H1 (cell line): ENCODE data around the gene TP53RK. TPM values are rescaled to one million over a fixed set of nuclear protein-coding genes. Genes with fewer than 3 reads are reported as not detected.

Source experiments
- GABPA ChIP-seq: IDR thresholded peaks from 2 replicates; pipeline ENCODE4 v1.6.1; 2011; ENCODE audit warnings: mild to moderate bottlenecking, low read length, moderate library complexity, borderline replicate concordance; ENCODE audit not compliant: insufficient read depth
- RBBP5 ChIP-seq: IDR thresholded peaks from 2 replicates; pipeline ENCODE4 v1.7.1; 2012; ENCODE audit warnings: low read depth, mild to moderate bottlenecking, inconsistent platforms, low read length, moderate library complexity, borderline replicate concordance
- SIN3A ChIP-seq, 2 experiments: IDR thresholded peaks in 1 of 2; conservative IDR thresholded peaks in 1 of 2; 2 replicates each; pipeline ENCODE4 v1.6.1; 2011 to 2012; ENCODE audit warnings: low read length in 2 of 2, improper control_type of control experiment in 1 of 2, low read depth in 1 of 2, mild to moderate bottlenecking in 1 of 2
- SP1 ChIP-seq: IDR thresholded peaks from 2 replicates; pipeline ENCODE4 v1.6.1; 2011; ENCODE audit warnings: low read depth, low read length
- polyA plus RNA-seq, 7 experiments: library from polyadenylated mRNA; depleted of rRNA in 3 of 7; stranded (reverse) in 5 of 7; unstranded in 2 of 7; fragments of >200 nt in 5 of 7; fragments of 200-250 nt in 2 of 7; gene quantifications; 1 replicate in 5 of 7; 2 replicates in 1 of 7; 4 replicates in 1 of 7; pipeline versions ENCODE4 v1.2.1 to v1.2.3, GENCODE V29; 2011 to 2013; ENCODE audit warnings: missing spikeins in 2 of 7, mixed read lengths in 2 of 7
- total RNA-seq: library from RNA; stranded (reverse); fragmentation: NEBNext Ultra II Directional; extraction: Animal tissue kit (Norgen Biotek cat#: 25700); gene quantifications from 2 replicates; pipeline ENCODE4 v1.2.1, GENCODE V29; 2021

TP53RK gene
- total and polyA plus RNA-seq, 2 of the 8 experiments (the other 6 are each of a cell fraction or from before 2014, with no cell fraction given), result 8.5 to 16.3 TPM

DNA sequence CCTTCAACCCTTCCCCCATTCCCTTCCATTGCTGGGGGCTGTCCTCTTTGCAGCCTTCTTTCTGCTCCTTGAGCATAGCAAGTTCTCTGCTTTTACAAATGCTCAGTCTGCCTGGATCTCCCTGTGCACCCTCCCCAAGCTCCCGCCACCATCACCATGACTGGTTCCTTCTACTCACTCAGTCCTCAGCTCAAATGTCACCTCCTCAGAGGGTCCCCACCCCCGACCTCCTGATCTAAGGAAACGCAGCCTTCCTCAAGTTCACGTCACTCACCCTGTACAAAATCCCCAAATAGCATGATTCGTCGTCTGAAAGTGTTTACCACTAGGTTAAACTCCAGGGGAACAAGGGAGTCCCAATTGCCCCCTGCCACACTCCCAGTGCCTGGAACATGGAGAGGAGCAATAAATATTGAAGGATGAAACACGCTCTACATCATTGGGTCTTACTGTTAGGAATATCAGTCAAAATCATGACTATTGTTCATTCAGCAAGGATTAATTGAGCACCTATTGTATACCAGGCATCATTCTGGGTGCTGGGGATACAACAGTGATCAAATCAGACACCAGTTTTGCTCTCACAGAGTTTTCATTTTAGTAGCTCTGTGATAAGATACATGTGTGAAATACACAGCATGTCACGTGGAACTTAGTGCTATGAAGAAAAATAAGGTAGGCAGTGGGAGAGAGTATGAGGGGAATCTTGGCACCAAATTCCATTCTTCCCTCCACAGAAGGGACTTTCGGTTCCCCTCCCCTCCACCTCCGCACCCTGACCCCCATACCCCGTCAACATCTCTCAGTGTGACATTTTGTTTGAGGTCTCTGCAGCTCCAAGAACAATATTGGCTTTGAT lies 15.6 kb downstream of the TP53RK start (continued):
- TF ChIP-seq GABPA, result no peak
- TF ChIP-seq SIN3A (conservative IDR thresholded peaks at IDR 0.05 in 1 of 2, IDR thresholded peaks at IDR 0.05 in 1 of 2; ENCODE audit: low read depth in 1 of 2, low read length in 2 of 2), result no peak
- TF ChIP-seq SP1, result no peak
- TF ChIP-seq RBBP5, result no peak
- TF ChIP-seq, all 59 proteins: peak for 0
